ENCODE measurements around the gene SMU1.

The SMU1 gene

DNA sequence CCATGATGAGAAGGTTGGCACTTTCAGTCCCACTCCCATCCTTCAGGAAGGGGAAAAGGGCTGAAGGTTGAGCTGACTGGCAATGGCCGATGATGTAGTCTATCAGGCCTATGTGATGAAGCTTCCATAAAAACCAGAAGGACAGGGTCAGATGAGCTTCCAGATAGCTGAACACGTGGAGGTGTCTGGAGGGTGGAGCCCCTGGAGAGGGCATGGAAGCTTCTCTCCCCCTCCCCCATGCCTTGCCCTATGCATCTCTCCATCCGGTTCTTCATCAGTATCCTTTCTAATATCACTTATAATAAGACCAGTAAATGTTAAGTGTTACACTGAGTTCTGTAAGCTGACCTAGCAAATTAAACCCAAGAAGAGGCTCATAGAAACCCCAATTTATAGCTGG lies 32.6 kb upstream of the SMU1 start:
- Histone ChIP-seq H3K27me3 (replicated peaks; ENCODE audit: control insufficient read depth, insufficient read depth, low read length) (no peaks in the 10 kb centered on the region), H3K4me3 (replicated peaks; ENCODE audit: low read depth, low read length) (no peak overlapping the region), H3K36me3 (ENCODE audit: control insufficient read depth, insufficient read depth, low read length) (peaks cover 18% of the 10 kb centered on the region)
- TF ChIP-seq CTCF (IDR thresholded peaks at IDR 0.05; ENCODE audit: insufficient read depth, low read length, poor library complexity, severe bottlenecking), result no peak
- DNase-seq (ENCODE audit: extremely low read depth, insufficient read length), result no peak

DNA sequence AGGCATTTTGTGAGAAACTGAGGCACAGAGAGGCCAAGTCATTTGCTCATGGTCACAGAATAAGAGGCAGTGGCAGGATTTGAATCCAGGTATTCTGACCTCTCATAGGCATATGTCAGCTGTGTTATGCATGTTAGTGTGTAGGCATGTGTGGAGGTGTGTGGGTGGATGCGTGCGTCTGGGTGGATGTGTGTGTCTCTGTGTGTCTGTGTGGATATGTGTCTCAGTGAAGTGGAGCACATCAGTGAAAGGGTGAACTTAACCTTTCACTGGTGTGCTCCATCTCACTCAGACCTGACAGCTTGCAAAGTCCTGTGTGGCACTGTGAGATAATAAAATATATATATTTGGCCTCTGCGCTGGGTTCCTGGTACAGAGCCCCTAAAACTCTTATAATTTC lies 32.0 kb upstream of the SMU1 start:
- Histone ChIP-seq H3K4me3 (replicated peaks; ENCODE audit: low read depth, low read length) (no peak overlapping the region), H3K36me3 (ENCODE audit: control insufficient read depth, insufficient read depth, low read length) (peaks cover 14% of the 10 kb centered on the region), H3K27me3 (replicated peaks; ENCODE audit: control insufficient read depth, insufficient read depth, low read length) (no peaks in the 10 kb centered on the region)
- DNase-seq (ENCODE audit: extremely low read depth, insufficient read length), result no peak
- TF ChIP-seq CTCF (IDR thresholded peaks at IDR 0.05; ENCODE audit: insufficient read depth, low read length, poor library complexity, severe bottlenecking), result no peak

GRCh38 chr9:33107762-33108161 lies 31.3 kb upstream of the SMU1 start:
- peaks cover 9% of the 10 kb centered on the region for H3K36me3 ChIP-seq (ENCODE audit: control insufficient read depth, insufficient read depth, low read length)
- no peak for TF ChIP-seq CTCF (IDR thresholded peaks at IDR 0.05; ENCODE audit: insufficient read depth, low read length, poor library complexity, severe bottlenecking)
- no peak for DNase-seq (ENCODE audit: extremely low read depth, insufficient read length)
- H3K4me3 ChIP-seq (replicated peaks; ENCODE audit: low read depth, low read length), result no peak overlapping the region
- H3K27me3 ChIP-seq (replicated peaks; ENCODE audit: control insufficient read depth, insufficient read depth, low read length), result no peaks in the 10 kb centered on the region

DNA sequence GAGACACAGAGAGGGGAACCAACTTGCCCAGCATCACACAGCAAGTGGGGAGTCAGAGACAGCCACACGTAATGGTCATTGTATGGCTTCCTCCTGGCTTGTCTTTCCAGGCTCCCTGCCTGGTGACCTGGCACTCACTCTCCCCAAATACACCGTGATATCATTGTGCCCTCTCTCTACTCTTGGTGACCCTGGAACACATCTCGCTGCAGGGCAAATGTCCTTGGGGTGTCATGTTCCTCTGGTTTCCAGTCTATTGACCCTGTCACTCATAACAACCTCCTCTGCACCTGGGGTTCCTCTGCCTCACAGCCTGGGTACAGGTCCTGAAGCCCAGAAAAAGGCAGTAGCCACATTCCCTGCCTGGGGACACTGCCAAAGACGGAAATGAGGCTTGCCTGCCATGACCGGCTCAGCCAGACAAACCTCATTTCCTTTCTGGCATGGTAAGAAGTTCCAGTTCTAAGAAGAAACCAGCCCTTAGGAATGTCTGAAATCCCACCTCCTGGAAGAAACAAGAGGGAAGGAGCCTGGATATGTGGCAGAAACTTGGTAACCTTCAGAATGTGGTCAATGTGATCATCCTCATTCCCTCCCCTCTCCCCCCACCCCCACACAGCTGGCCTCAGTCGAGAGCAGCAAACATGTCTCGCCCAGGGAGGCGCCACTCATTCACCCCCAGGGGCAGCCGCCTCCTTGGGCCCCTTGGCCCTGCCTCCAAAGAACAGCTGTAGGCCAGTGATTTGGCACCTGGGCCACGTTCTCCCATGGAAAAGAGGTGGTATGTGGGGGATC lies 30.6 kb upstream of the SMU1 start:
- no peak for DNase-seq (ENCODE audit: extremely low read depth, insufficient read length)
- no peaks in the 10 kb centered on the region for H3K27me3 ChIP-seq (replicated peaks; ENCODE audit: control insufficient read depth, insufficient read depth, low read length)
- no peak overlapping the region for H3K4me3 ChIP-seq (replicated peaks; ENCODE audit: low read depth, low read length)
- H3K36me3 ChIP-seq (ENCODE audit: control insufficient read depth, insufficient read depth, low read length), result peaks cover 7% of the 10 kb centered on the region
- TF ChIP-seq CTCF (IDR thresholded peaks at IDR 0.05; ENCODE audit: insufficient read depth, low read length, poor library complexity, severe bottlenecking), result no peak

- Histone ChIP-seq H3K36me3 (ENCODE audit: control insufficient read depth, insufficient read depth, low read length) (peaks cover 3% of the 10 kb centered on the region), H3K27me3 (replicated peaks; ENCODE audit: control insufficient read depth, insufficient read depth, low read length) (no peaks in the 10 kb centered on the region), H3K4me3 (replicated peaks; ENCODE audit: low read depth, low read length) (no peak overlapping the region)
- TF ChIP-seq CTCF (IDR thresholded peaks at IDR 0.05; ENCODE audit: insufficient read depth, low read length, poor library complexity, severe bottlenecking), result no peak
- no peak for DNase-seq (ENCODE audit: extremely low read depth, insufficient read length)
Measured at GRCh38 chr9:33106372-33106771, 29.9 kb upstream of the SMU1 start.
